Neural crest cell (in vitro differentiated cells): ENCODE measurements around the gene ADGRV1. TPM values are rescaled to one million over a fixed set of nuclear protein-coding genes. Genes with fewer than 3 reads are reported as not detected.

Source experiments
- DNase-seq: peaks from one replicate; pipeline ENCODE4 v3.0.0; 2021; ENCODE audit warnings: low read depth, mixed read lengths, low spot score
- H3K27ac Mint-ChIP-seq: one replicate; pipeline ENCODE4 v1.8.0; 2021; ENCODE audit warnings: mild to moderate bottlenecking, mixed read lengths; ENCODE audit not compliant: unreplicated experiment
- H3K27me3 Mint-ChIP-seq: 2 replicates; pipeline ENCODE4 v1.8.0; 2021; ENCODE audit warnings: low read depth, mild to moderate bottlenecking, mixed read lengths
- H3K36me3 Mint-ChIP-seq: 2 replicates; pipeline ENCODE4 v1.8.0; 2021; ENCODE audit warnings: low read depth, mild to moderate bottlenecking, mixed read lengths
- H3K4me1 Mint-ChIP-seq: 2 replicates; pipeline ENCODE4 v1.8.0; 2021; ENCODE audit warnings: mixed read lengths
- H3K4me3 Mint-ChIP-seq: one replicate; pipeline ENCODE4 v1.8.0; 2021; ENCODE audit warnings: mild to moderate bottlenecking, mixed read lengths
- H3K9me3 Mint-ChIP-seq: 2 replicates; pipeline ENCODE4 v1.8.0; 2021; ENCODE audit warnings: mixed read lengths
- CTCF ChIP-seq: fragments of 200-600 bp; sonication (generic); conservative IDR thresholded peaks from 2 replicates; pipeline ENCODE4 v1.5.0; 2021; ENCODE audit warnings: antibody characterized with exemption, mild to moderate bottlenecking
- total RNA-seq: library from RNA; stranded (reverse); gene quantifications from 2 replicates; pipeline ENCODE4 v1.2.1, GENCODE V29; 2021

ADGRV1 gene
- total RNA-seq, 1 donor from 2014 or later: 43.4 TPM

GRCh38 chr5:90852531-90852930 is 293.9 kb downstream of the ADGRV1 start:
- Mint-ChIP-seq H3K36me3 (peaks cover 4% of the 10 kb centered on the region), H3K4me3 (no peak overlapping the region), H3K9me3 (no peaks in the 10 kb centered on the region), H3K27ac (no peak overlapping the region), H3K4me1 (peaks cover 10% of the 10 kb centered on the region), H3K27me3 (no peaks in the 10 kb centered on the region)
- no peak for DNase-seq
- no peak for TF ChIP-seq CTCF

GRCh38 chr5:90853750-90854149 is 295.2 kb downstream of the ADGRV1 start:
- peaks cover 10% of the 10 kb centered on the region for H3K4me1 Mint-ChIP-seq

GRCh38 chr5:90854169-90854568 is 295.6 kb downstream of the ADGRV1 start:
- no peak overlapping the region for H3K27ac Mint-ChIP-seq
- DNase-seq: no peak
- peaks cover 10% of the 10 kb centered on the region for H3K4me1 Mint-ChIP-seq
- TF ChIP-seq CTCF: no peak
- no peaks in the 10 kb centered on the region for H3K9me3 Mint-ChIP-seq
- H3K4me3 Mint-ChIP-seq: no peak overlapping the region
- H3K36me3 Mint-ChIP-seq: peaks cover 4% of the 10 kb centered on the region
- no peaks in the 10 kb centered on the region for H3K27me3 Mint-ChIP-seq

More at GRCh38 chr5:90853750-90854149, 295.2 kb downstream of the ADGRV1 start:
- Mint-ChIP-seq H3K4me3 (no peak overlapping the region), H3K27me3 (no peaks in the 10 kb centered on the region), H3K36me3 (peaks cover 4% of the 10 kb centered on the region), H3K27ac (no peak overlapping the region), H3K9me3 (no peaks in the 10 kb centered on the region)
- DNase-seq: no peak
- TF ChIP-seq CTCF: no peak

GRCh38 chr5:90855296-90856010 is 296.9 kb downstream of the ADGRV1 start:
- TF ChIP-seq CTCF: no peak
- no peaks in the 10 kb centered on the region for H3K9me3 Mint-ChIP-seq
- H3K4me3 Mint-ChIP-seq: no peak overlapping the region
- H3K27ac Mint-ChIP-seq: no peak overlapping the region
- H3K27me3 Mint-ChIP-seq: no peaks in the 10 kb centered on the region
- DNase-seq: no peak
- no peaks in the 10 kb centered on the region for H3K36me3 Mint-ChIP-seq
- H3K4me1 Mint-ChIP-seq: peaks cover 7% of the 10 kb centered on the region

- H3K9me3 Mint-ChIP-seq: no peaks in the 10 kb centered on the region
- TF ChIP-seq CTCF: no peak
- H3K4me3 Mint-ChIP-seq: no peak overlapping the region
- peak overlapping the region; percentile 50 for H3K27ac Mint-ChIP-seq
- no peak for DNase-seq
- H3K27me3 Mint-ChIP-seq: no peaks in the 10 kb centered on the region
- H3K36me3 Mint-ChIP-seq: no peaks in the 10 kb centered on the region
- peaks cover 3% of the 10 kb centered on the region for H3K4me1 Mint-ChIP-seq
Observed at GRCh38 chr5:90861843-90862586, 303.4 kb downstream of the ADGRV1 start.
